ENCODE data around the gene CNTNAP2. TPM values are rescaled to one million over a fixed set of nuclear protein-coding genes. Genes with fewer than 3 reads are reported as not detected.
A peak's percentile ranks its signal among the peaks of the same experiment; 100 is the strongest.

CNTNAP2 gene
- total and polyA plus RNA-seq, 4 donors, result 41.3 to 127 (median 67.8) TPM

DNA sequence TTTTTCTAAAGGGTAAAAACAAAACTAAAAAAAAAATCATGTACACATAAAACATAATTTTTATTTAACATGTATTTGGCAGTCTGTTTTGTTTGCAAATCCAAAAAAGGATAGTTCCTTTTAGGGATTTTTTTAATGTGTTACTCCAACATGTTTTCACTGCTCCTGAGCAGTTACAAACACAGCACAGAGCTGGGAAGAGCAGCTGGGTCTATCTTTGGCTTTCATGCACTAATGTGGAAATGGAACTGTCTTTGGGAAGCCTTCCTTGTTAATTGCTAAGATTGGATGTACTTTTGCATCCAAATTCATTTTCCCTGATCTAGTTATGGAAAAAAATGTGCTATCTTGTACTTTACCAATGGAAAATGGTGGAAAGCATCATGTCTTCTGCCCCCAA is 1035.1 kb downstream of the CNTNAP2 start:
- no peak overlapping the region for H3K4me3 ChIP-seq (ENCODE audit: low read depth, low read length)
- H3K27ac ChIP-seq (ENCODE audit: low read depth, low read length), result no peak overlapping the region
- peak in 2 of 6 donors; percentile 36 to 62 for DNase-seq (ENCODE audit: low read depth in 4 of 6, low spot score in 6 of 6)
- no peaks in the 10 kb centered on the region for H3K4me1 ChIP-seq (ENCODE audit: control insufficient read depth, insufficient read depth, low read length)
- H3K36me3 ChIP-seq (ENCODE audit: control insufficient read depth, insufficient read depth, low read length), result no peaks in the 10 kb centered on the region
- H3K9me3 ChIP-seq (ENCODE audit: control insufficient read depth, insufficient read depth, low read length), result no peaks in the 10 kb centered on the region
- no peaks in the 10 kb centered on the region for H3K27me3 ChIP-seq (ENCODE audit: control insufficient read depth, insufficient read depth, low read length)

DNA sequence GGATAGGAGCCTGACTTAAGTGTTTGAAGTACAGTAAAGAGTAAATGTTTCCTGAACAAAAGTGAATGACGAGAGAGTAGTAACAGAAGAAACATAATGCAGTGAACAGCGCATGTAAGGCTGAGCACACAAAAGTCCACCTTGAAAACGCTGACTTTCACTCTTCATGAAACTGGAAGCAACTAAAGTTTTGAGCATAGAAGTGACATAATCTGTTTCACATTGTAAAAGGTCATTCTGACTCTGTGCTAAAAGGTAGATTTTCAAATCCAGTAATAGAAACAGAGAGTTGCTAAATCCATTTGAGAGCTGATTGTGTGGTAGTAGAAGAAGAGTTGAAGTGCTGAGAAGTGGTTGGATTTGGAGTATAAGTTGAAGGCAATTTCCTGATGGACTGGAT is 1037.0 kb downstream of the CNTNAP2 start:
- no peak overlapping the region for H3K27ac ChIP-seq (ENCODE audit: low read depth, low read length)
- 90% methylated on average over 3 of the region's 3 CpGs for WGBS (ENCODE audit: insufficient coverage)
- H3K4me3 ChIP-seq (ENCODE audit: low read depth, low read length), result no peak overlapping the region
- no peak for DNase-seq (ENCODE audit: low read depth in 4 of 6, low spot score in 6 of 6)
- H3K27me3 ChIP-seq (ENCODE audit: control insufficient read depth, insufficient read depth, low read length), result no peaks in the 10 kb centered on the region
- no peaks in the 10 kb centered on the region for H3K36me3 ChIP-seq (ENCODE audit: control insufficient read depth, insufficient read depth, low read length)
- H3K9me3 ChIP-seq (ENCODE audit: control insufficient read depth, insufficient read depth, low read length), result no peaks in the 10 kb centered on the region
- no peaks in the 10 kb centered on the region for H3K4me1 ChIP-seq (ENCODE audit: control insufficient read depth, insufficient read depth, low read length)

DNA sequence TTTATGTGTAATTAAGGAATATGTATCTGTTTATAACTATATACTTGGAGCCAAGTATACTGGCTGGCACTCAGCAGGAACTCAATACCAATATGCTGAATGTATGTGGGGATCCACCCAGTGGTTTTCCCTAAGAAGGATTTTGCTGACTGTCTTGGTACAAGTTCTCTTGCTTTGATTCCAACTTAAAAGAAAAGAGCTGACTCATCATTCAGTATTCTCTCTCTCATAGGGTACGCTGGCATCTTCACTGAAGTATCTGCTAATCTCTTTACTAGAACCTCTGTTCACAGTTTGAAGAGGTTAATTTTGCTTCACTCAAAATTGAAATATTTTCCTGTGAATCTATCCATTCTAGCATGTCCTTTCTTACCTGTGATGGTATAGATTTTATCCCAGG is 1044.8 kb downstream of the CNTNAP2 start:
- Histone ChIP-seq H3K4me1 (ENCODE audit: control insufficient read depth, insufficient read depth, low read length) (no peaks in the 10 kb centered on the region), H3K9me3 (ENCODE audit: control insufficient read depth, insufficient read depth, low read length) (no peaks in the 10 kb centered on the region), H3K4me3 (ENCODE audit: low read depth, low read length) (no peak overlapping the region), H3K27ac (ENCODE audit: low read depth, low read length) (no peak overlapping the region), H3K27me3 (ENCODE audit: control insufficient read depth, insufficient read depth, low read length) (no peaks in the 10 kb centered on the region), H3K36me3 (ENCODE audit: control insufficient read depth, insufficient read depth, low read length) (no peaks in the 10 kb centered on the region)
- no CpG with 5 or more reads among the region's 1 CpG for WGBS (ENCODE audit: insufficient coverage)
- peak in 1 of 6 donors; percentile 41 for DNase-seq (ENCODE audit: low read depth in 4 of 6, low spot score in 6 of 6)

DNA sequence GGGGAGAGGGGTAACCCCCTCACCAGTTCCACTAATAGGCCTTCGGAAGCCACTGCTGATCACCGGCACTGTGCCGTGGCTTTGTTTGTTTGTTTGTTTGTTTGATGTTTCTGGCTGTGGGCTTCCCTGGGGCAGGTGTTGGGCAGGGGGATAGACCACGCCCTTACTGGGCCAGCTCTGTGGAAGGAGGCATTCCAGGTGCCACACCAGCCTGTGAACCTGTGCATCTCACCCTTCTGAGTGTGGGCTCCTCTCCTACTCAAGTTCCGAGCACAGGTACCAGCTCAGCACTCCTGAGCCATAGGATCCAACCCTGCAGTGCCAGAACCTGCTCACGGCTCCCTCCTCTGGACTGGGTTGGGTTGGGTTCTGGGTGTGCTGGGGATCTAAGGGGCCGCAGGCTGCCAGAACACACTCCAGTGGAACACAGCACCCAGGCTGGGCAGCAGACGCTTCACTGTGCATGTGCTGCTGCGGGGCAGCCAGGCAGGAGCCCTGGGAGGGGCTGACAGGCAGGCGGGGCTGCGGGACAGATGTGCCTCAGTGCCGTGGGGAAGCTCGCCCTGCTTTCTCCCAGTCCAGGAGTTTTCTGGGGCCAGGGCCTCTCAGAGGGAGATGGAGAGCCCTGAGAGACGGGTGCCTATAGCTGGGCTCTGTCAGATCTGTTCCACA is 1053.9 kb downstream of the CNTNAP2 start:
- no peaks in the 10 kb centered on the region for H3K4me1 ChIP-seq (ENCODE audit: control insufficient read depth, insufficient read depth, low read length)
- no peak for DNase-seq (ENCODE audit: low read depth in 4 of 6, low spot score in 6 of 6)
- no peaks in the 10 kb centered on the region for H3K27me3 ChIP-seq (ENCODE audit: control insufficient read depth, insufficient read depth, low read length)
- H3K9me3 ChIP-seq (ENCODE audit: control insufficient read depth, insufficient read depth, low read length), result no peaks in the 10 kb centered on the region
- H3K27ac ChIP-seq (ENCODE audit: low read depth, low read length), result no peak overlapping the region
- no peak overlapping the region for H3K4me3 ChIP-seq (ENCODE audit: low read depth, low read length)
- no peaks in the 10 kb centered on the region for H3K36me3 ChIP-seq (ENCODE audit: control insufficient read depth, insufficient read depth, low read length)
- WGBS (ENCODE audit: insufficient coverage), result 88% methylated on average over 11 of the region's 14 CpGs

DNA sequence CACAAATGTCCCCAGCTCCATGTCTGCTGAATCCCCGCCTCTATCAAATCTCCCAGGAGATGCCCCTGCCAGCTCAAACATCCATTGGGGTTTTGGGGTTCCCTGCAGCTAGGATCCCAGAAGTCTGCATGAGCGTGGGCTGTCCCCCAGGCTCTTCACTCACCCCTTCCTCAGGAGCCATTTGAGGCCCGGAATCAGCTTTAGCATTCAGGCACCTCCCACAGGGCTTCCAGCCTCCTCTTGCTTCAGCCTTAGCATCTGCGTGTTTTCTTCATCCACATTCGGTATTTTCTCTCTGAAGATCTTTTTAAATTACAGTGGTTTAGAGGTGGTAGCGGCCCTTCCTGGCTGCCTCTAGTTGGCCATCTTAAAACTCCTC is 1054.4 kb downstream of the CNTNAP2 start:
- WGBS (ENCODE audit: insufficient coverage), result 100% methylated on average over 2 of the region's 6 CpGs

DNA sequence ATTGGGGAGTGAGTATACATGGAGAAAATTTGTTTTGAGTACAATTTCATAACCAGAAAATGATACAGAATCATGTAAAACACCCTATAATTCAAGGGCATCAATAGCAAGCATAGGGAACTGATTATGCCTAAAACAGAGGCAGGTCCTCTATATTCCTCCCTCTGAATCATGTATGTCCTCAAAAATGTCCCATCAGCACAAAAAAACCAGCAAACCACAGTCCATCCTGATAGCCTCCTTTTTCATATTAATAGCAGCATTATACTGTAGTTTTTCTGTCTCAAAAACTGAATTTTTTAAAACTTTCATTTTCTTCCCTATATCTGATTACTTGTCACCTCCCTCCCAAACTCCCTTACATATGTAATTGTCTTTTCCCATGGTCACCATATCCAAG is 1057.3 kb downstream of the CNTNAP2 start:
- H3K27ac ChIP-seq (ENCODE audit: low read depth, low read length), result no peak overlapping the region
- no peaks in the 10 kb centered on the region for H3K36me3 ChIP-seq (ENCODE audit: control insufficient read depth, insufficient read depth, low read length)
- H3K4me3 ChIP-seq (ENCODE audit: low read depth, low read length), result no peak overlapping the region
- H3K27me3 ChIP-seq (ENCODE audit: control insufficient read depth, insufficient read depth, low read length), result no peaks in the 10 kb centered on the region
- no peaks in the 10 kb centered on the region for H3K9me3 ChIP-seq (ENCODE audit: control insufficient read depth, insufficient read depth, low read length)
- DNase-seq (ENCODE audit: low read depth in 4 of 6, low spot score in 6 of 6), result no peak
- no peaks in the 10 kb centered on the region for H3K4me1 ChIP-seq (ENCODE audit: control insufficient read depth, insufficient read depth, low read length)

More for the DNA sequence above, 1054.4 kb downstream of the CNTNAP2 start:
- H3K4me1 ChIP-seq (ENCODE audit: control insufficient read depth, insufficient read depth, low read length), result no peaks in the 10 kb centered on the region
- H3K27ac ChIP-seq (ENCODE audit: low read depth, low read length), result no peak overlapping the region
- no peaks in the 10 kb centered on the region for H3K27me3 ChIP-seq (ENCODE audit: control insufficient read depth, insufficient read depth, low read length)
- no peak for DNase-seq (ENCODE audit: low read depth in 4 of 6, low spot score in 6 of 6)
- no peaks in the 10 kb centered on the region for H3K36me3 ChIP-seq (ENCODE audit: control insufficient read depth, insufficient read depth, low read length)
- H3K9me3 ChIP-seq (ENCODE audit: control insufficient read depth, insufficient read depth, low read length), result no peaks in the 10 kb centered on the region
- H3K4me3 ChIP-seq (ENCODE audit: low read depth, low read length), result no peak overlapping the region

DNA sequence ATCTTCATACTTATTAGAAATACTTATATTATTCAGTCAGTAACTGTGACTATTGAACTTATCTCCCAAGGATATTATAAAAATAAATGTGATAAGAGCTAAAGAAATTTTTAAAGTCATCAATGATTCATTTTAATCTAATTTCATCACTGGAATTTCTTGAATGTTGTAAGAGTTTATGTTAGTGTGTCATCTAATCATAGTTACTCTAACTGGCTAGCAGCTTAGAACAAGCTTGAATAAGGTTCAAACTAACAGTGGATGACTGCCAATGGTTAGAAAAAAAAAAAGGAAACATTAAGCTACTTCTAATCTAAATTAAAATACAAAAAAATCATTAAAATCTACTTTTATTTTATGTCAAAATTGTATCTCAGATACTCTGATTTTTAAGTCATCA is 1066.3 kb downstream of the CNTNAP2 start:
- H3K4me1 ChIP-seq (ENCODE audit: control insufficient read depth, insufficient read depth, low read length), result no peaks in the 10 kb centered on the region
- H3K36me3 ChIP-seq (ENCODE audit: control insufficient read depth, insufficient read depth, low read length), result no peaks in the 10 kb centered on the region
- H3K9me3 ChIP-seq (ENCODE audit: control insufficient read depth, insufficient read depth, low read length), result no peaks in the 10 kb centered on the region
- no peak overlapping the region for H3K27ac ChIP-seq (ENCODE audit: low read depth, low read length)
- DNase-seq (ENCODE audit: low read depth in 4 of 6, low spot score in 6 of 6), result peak in 1 of 6 donors; percentile 86
- H3K27me3 ChIP-seq (ENCODE audit: control insufficient read depth, insufficient read depth, low read length), result no peaks in the 10 kb centered on the region
- no peak overlapping the region for H3K4me3 ChIP-seq (ENCODE audit: low read depth, low read length)

DNA sequence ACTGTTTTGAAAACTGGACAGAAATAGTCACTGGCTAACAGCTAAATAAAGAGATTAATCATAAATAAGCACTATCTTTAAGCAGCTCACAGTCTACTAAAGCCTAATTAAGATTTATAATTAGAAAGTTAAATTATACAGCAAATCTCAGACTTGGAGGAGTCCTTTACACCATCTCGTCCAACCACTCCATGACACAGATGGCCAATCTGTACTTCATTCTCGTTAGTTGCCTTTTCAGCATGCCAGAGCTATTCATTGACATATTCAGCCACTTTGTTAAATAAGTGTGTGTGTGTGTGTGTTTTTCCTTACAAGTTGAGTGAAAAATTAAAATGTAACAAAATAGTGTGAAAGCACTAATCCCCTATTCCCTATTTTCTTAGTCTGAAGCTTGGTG is 1066.7 kb downstream of the CNTNAP2 start:
- peak in 1 of 6 donors; percentile 85 for DNase-seq (ENCODE audit: low read depth in 4 of 6, low spot score in 6 of 6)
- H3K27me3 ChIP-seq (ENCODE audit: control insufficient read depth, insufficient read depth, low read length), result no peaks in the 10 kb centered on the region
- no CpG with 5 or more reads among the region's 2 CpGs for WGBS (ENCODE audit: insufficient coverage)
- H3K4me3 ChIP-seq (ENCODE audit: low read depth, low read length), result no peak overlapping the region
- no peaks in the 10 kb centered on the region for H3K36me3 ChIP-seq (ENCODE audit: control insufficient read depth, insufficient read depth, low read length)
- H3K4me1 ChIP-seq (ENCODE audit: control insufficient read depth, insufficient read depth, low read length), result no peaks in the 10 kb centered on the region
- no peak overlapping the region for H3K27ac ChIP-seq (ENCODE audit: low read depth, low read length)
- no peaks in the 10 kb centered on the region for H3K9me3 ChIP-seq (ENCODE audit: control insufficient read depth, insufficient read depth, low read length)

DNA sequence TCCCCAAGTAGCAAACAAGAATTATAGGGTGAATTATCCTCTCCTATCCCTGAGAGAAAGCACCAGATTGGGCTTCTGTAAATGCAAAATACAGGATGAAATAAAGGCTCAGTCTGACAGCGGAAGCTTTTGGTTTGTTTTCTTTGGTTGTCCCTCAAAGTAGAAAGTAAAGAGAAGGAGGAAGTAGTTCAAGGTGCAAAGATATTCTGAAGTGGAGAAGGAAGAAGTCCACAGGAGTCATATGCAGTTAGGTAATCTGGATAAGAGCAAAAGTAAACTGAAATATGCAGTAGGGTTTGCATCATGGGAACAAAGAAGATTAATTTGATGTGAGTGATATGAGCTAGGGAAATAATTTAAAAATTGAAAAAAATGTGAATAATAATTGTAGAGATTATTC is 1071.9 kb downstream of the CNTNAP2 start:
- no peak for DNase-seq (ENCODE audit: low read depth in 4 of 6, low spot score in 6 of 6)
- Histone ChIP-seq H3K27ac (ENCODE audit: low read depth, low read length) (no peak overlapping the region), H3K4me1 (ENCODE audit: control insufficient read depth, insufficient read depth, low read length) (no peaks in the 10 kb centered on the region), H3K27me3 (ENCODE audit: control insufficient read depth, insufficient read depth, low read length) (no peaks in the 10 kb centered on the region), H3K9me3 (ENCODE audit: control insufficient read depth, insufficient read depth, low read length) (no peaks in the 10 kb centered on the region), H3K36me3 (ENCODE audit: control insufficient read depth, insufficient read depth, low read length) (no peaks in the 10 kb centered on the region), H3K4me3 (ENCODE audit: low read depth, low read length) (no peak overlapping the region)
- WGBS (ENCODE audit: insufficient coverage), result 87% methylated on average over 1 of the region's 1 CpG

DNA sequence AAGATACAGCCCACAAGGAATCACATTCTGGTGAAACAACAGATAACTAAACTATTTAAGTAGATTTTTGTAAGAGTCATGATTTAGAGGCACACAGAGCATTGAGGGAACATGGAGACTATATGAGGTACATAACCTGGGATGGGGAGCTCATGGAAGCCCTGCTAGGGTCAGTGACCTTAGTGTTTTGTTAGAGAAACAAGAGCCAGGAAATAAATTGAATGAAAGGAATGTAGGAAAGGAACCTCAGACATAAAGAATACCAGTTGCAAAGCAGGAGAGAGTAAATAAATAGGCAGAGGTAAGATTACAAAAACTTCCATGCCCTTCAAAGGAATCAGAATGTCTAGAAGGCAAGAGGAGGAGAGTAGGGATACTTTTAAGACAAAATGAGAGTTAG is 1076.9 kb downstream of the CNTNAP2 start:
- H3K36me3 ChIP-seq (ENCODE audit: control insufficient read depth, insufficient read depth, low read length), result no peaks in the 10 kb centered on the region
- H3K4me1 ChIP-seq (ENCODE audit: control insufficient read depth, insufficient read depth, low read length), result no peaks in the 10 kb centered on the region
- no peak for DNase-seq (ENCODE audit: low read depth in 4 of 6, low spot score in 6 of 6)

More for the DNA sequence above, 1076.9 kb downstream of the CNTNAP2 start:
- H3K4me3 ChIP-seq (ENCODE audit: low read depth, low read length), result no peak overlapping the region
- H3K9me3 ChIP-seq (ENCODE audit: control insufficient read depth, insufficient read depth, low read length), result no peaks in the 10 kb centered on the region
- H3K27ac ChIP-seq (ENCODE audit: low read depth, low read length), result no peak overlapping the region
- no peaks in the 10 kb centered on the region for H3K27me3 ChIP-seq (ENCODE audit: control insufficient read depth, insufficient read depth, low read length)
